ENCODE data around the gene SCYGR8.

DNA sequence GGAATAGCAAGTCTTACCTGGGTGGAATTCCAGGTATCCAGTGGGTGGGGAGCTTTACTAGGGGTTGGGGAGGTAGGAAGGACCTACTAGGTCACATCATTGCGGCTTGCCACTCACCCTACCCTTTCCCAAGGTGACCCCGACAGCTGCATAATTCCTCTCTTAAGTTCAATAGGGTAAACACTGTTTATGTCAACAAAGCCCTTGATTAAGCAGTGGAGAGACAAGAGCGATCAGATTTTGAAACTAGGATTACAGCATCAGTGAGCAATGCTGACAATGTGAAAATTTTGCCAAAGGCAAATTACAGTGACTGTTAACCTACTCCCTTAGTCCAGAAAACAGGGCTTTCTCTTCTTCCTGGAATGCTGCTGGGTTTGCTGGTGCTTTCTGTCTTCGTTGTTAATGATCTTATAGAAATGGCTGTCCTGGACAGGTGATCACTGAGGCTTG, 42.4 kb upstream of the SCYGR8 start:
- no peak for TF ChIP-seq CTCF (conservative IDR thresholded peaks at IDR 0.05)
- no peak for TF ChIP-seq ZFX (IDR thresholded peaks at IDR 0.05)
